Hepatic stellate cell (primary cell): ENCODE results near the gene PLEKHN1.

ENCODE experiments used
- DNase-seq: peaks from one replicate; pipeline ENCODE4 v3.0.0; 2011; ENCODE audit warnings: low spot score

PLEKHN1 gene

GRCh38 chr1:962381-963300, 3.6 kb upstream of the PLEKHN1 start:
- DNase-seq: no peak

DNA sequence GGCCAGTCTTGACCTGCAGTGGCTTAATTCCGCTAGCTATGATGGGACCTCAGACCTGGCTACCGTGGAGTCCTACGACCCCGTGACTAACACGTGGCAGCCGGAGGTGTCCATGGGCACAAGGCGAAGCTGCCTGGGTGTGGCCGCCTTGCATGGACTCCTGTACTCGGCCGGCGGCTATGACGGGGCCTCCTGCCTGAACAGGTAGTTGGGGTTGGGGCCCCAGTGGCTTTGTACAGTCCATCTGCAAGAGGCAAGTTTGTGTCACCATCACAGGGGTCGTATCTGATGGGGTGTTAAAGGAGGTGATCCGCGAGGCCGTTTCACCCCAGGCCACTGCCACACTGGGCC, 3.0 kb upstream of the PLEKHN1 start:
- DNase-seq: no peak

DNA sequence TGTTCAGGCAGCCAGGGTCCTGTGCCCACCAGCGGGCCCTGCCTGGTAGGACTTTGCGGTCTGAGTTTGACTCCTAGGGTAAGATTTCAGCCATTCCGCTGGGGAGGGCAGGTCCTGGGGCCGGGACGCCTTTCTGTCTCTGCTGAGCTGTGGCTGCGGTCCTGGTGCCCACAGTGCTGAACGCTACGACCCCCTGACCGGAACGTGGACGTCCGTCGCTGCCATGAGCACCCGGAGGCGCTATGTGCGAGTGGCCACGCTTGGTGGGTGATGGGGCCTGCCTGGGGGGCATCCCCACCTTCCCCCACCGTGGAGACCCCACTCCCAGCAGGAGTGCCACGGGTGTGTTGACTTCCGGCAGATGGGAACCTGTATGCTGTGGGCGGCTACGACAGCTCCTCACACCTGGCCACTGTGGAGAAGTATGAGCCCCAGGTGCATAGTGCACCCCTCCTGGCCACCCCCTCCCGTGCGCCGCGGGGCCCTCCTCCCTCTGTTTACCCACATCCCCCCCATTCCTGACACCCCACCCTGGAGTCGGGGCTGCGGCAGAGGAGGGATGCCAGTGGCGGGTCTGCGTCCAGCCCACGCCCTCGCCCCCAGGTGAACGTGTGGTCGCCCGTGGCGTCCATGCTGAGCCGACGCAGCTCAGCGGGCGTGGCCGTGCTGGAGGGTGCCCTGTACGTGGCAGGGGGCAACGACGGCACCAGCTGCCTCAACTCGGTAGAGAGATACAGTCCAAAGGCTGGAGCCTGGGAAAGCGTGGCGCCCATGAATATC, 2.3 kb upstream of the PLEKHN1 start:
- no peak for DNase-seq

GRCh38 chr1:964691-965525, 1.4 kb upstream of the PLEKHN1 start:
- DNase-seq: no peak

GRCh38 chr1:965526-966134, 652 bp upstream of the PLEKHN1 start:
- DNase-seq: no peak

- DNase-seq: peak; percentile 96
Observed at GRCh38 chr1:966704-967300, 520 bp downstream of the PLEKHN1 start.

DNA sequence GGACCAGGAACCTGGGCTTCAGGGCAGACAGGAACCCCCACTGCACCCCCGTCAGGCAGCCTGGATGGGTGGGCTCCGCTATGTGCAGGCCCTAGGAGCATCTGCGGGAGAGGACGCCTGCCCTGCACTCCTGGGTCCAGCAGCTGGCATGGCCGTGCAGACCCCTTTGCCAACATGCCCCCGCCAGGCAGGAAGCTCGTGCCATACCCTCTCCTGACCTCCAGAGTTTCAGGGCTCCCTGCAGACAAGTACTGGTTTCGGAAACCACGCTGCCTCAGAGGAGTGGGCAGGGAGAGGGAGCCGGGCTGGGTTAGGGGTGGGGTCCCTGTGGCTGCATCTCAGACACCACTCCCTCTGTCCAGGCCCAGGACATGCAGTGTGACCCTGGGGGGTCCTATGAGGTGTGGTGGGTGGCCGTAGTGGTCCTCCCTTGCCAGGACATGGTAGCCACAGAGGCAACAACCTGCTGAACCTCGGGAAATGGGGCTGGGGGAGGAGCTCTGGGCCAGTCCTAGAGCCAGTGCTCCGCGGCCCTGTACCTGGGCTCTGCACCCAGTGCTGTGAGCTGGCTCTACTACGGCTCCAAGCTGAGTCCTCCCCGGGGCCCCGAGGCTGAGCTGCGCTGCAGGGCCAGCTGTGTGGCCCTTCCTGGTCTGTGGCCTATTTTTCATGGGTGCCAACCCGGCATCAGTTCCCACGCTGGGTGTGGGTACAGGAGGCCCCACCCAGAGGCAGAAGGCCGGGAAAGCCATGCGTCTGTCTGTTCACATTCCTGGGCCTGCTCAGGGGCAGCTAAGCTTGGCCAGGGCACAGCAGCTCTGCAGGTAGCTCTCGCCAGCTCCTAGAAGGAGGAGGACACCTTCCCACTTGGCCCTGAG, 1.4 kb downstream of the PLEKHN1 start:
- no peak for DNase-seq

GRCh38 chr1:969260-969855, 3.1 kb downstream of the PLEKHN1 start:
- DNase-seq: no peak

DNA sequence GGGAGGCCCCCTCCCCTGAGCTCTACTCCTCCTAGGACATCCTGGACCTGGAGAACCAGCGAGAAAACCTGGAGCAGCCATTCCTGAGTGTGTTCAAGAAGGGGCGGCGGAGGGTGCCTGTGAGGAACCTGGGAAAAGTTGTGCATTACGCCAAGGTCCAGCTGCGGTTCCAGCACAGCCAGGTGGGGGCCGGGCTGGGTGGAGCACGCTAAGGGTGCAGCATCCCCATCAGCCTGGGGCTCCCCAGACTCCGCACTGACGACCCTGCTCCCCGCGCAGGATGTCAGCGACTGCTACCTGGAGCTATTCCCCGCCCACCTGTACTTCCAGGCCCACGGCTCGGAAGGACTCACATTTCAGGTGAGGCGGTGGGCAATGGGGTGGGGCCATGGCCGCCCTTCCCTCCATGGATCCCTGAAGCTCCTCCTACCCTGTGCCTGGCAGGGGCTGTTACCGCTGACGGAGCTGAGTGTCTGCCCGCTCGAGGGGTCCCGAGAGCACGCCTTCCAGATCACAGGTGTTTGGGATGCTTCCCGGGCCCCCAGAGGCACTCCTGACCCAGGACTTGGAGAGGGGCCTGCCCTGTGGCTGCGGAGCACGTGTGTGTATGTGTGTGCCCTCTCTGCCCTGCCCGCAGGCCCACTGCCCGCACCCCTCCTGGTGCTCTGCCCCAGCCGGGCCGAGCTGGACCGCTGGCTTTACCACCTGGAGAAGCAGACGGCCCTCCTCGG, 4.1 kb downstream of the PLEKHN1 start:
- DNase-seq: no peak

GRCh38 chr1:970973-971730, 4.9 kb downstream of the PLEKHN1 start:
- DNase-seq: no peak

- DNase-seq: no peak
Observed at GRCh38 chr1:971751-972506, 5.6 kb downstream of the PLEKHN1 start.

GRCh38 chr1:972726-973458, 6.6 kb downstream of the PLEKHN1 start:
- DNase-seq: no peak

- DNase-seq: no peak
Observed at GRCh38 chr1:973459-974292, 7.4 kb downstream of the PLEKHN1 start.

- DNase-seq: no peak
Observed at GRCh38 chr1:974293-974640, 8.0 kb downstream of the PLEKHN1 start.

DNA sequence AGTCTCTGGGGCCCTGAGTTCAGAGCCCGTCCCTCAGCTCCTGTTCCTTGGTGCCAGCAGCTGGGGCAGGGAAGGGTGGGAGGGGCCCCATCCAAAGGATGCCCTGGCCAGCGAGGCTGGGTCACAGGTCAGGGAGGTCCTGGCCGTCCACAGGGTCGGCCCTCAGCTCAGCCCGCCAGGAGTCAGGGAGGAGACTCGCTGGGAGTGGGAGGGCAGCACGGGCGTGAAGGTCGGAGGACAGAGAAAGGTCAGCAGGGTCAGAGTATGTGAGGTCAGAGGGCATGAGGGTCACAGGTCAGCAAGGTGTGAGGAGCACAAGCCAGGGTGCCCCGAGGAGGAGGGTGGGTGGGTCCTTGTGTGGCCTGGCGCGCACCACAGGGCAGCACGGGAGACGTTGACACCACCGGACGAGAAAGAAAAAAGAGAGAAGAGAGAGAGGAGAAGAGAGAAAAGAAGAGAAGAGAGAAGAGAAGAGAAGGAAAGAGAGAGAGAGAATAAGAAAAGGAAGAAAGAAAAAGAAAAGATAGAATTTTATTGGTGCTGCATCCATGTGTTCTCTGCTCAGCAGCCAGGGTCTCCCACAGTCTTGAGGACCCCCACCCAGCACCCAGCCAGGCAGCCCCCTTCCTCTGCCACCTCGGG, 8.5 kb downstream of the PLEKHN1 start:
- DNase-seq: no peak

DNA sequence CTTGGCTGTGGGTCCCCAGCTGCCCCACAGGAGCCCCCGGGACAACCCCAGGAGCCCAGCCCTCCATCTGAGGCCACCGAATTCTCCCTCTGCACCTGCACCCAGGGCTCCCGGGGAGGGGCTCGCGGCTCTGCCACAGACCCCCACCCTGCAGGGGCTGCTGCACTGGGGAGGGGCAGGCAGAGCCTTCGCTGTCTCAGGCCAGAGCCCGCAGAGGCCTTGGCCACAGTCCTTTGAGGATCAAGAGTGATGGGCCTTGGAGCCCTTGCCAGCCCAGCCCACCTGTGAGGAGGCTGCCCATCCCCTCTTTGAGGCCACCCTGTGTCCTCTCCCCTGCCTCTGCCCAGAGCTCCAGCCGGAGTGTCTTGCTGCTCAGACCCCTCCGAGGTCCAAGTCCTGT, 9.1 kb downstream of the PLEKHN1 start:
- DNase-seq: no peak
